MV-4-11 (cell line): ENCODE results near the gene KMO.

ENCODE experiments used
- DNase-seq: peaks from one replicate; lab custom pipeline; 2025; lab: John Stamatoyannopoulos, UW

The KMO gene

DNA sequence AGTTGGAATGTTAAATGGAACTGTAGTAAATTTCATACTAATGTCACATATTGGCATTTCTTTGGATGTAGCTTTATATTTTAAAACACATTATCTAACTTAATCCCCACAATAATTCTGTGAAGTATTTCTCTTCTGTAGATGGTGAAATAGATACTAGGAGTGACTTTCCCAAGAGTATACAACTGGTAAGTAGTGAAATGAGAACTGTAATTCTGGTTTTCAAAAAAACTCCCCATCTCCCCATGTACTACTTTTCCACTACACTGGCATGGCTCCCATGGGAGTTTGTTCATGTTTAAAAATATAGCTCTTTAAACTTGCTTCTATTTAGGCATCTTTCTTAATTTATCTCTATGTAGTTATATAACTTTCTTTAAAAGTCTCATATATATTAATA lies 97.8 kb downstream of the KMO start:
- DNase-seq, result no peak

DNA sequence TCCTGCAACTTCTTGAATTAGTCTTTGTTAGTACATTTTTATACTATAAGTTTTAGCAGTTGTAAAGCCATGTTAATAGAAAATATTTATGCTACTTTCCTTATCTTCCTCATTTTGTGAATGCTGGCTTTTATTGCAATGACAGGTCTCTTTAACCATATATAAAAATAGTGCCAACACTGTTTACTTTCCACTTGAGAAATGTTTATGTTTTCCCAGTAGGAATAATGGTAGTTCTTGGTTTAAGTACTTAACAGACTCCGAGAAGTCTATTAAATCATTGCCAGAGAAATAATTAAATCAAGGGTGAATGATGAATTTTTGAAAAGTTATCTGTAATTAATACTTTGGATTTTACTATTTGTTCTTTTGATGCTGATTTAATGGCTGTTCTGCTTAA lies 98.3 kb downstream of the KMO start:
- DNase-seq, result no peak

DNA sequence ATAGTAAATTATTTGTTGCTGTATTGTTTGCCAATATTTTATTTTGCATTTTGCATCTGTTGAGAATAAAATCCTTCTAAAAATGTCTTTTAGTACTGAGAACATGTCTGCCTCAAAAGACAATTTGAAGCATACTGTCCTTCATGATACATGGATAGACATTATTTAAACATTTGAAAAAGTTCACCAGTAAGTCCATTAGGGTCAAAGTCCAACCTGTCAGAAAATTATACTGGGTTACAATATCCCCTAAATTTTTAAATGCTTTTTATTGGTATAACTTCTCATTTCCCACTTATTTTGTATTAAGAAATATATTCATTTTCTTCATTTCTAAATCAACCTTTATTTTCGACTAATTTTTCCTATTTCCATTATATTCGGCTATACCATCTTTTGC lies 98.7 kb downstream of the KMO start:
- DNase-seq, result no peak

DNA sequence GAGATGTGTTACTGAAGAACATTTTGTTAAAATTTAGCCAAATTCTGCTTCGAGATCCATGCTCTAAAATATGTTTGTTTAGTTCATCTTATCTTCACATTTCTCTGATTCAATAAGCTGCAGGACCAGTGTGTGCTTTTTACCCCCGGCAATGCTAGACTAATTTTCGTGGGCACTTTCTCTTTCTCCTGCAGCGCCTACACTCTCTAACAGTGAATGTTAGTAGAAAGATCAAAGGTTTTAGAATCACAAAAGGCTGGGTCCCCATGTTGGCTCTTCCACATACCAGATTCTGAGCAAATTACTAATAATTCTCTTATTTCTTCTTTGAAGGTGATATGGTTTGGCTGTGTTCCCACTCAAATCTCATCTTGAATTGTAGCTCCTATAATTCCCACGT lies 99.5 kb downstream of the KMO start:
- no peak for DNase-seq

DNA sequence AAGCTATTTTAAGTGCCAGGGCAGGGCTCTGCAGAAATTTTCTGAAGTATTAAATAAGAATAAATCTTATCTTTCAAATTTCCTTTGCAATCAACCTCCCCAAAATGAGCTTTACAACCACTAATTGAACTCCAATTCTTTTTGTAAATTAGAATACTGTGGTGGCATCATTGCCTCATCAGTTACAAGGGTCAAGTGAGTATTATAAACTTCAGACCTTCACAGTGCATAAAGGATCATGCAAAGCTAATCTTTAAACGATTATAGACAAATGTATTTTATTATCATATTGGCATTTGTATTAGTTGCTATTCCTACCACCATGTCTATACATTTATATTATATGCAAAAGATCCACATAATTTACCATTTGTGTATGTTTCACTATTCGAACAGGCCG lies 100.8 kb downstream of the KMO start:
- DNase-seq, result no peak

DNA sequence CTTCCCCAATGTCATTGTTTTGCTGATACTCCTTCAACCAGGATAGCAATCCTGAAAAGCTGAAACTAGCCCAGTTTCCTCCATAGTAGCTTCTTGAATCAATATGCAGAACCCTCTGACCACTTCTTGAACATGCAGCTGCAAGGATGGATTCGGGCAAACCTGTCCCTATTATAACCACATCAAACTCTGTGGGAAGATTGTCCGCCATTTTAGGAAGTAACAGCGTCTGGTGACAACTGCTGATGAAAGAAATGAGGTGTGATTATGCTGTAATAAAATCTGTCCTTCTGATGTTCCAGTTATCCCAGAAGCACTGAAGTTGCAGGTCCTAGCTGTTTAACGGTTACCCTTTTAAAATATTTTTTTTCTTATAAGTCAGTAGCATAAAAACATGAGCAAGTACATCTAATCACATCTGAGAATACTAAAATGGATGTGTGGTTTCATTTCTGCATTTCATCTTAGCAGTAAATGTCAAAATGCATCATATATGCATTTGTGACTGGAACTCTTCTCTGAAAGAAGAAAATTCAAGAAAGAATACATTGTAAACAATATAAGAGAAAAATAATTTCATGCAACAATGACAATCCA lies 103.5 kb downstream of the KMO start:
- peak; percentile 44 for DNase-seq

DNA sequence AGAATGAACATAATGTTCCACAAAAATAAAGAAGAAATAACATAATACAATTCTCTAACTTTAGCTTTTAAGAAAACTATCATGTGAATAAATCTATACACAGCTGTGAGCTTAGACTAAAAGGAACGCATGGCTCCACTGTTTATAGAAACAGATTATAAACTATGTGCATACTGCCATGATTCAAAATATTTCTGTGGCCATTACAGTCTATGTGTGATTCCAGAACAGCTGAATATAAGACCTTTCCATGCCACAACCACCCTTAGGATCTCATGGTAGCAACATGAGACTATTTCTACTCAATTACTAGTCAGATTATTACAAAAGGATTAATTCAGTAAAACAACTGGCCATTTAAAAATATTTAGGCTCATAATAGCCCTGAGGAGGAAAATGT lies 104.1 kb downstream of the KMO start:
- no peak for DNase-seq

DNA sequence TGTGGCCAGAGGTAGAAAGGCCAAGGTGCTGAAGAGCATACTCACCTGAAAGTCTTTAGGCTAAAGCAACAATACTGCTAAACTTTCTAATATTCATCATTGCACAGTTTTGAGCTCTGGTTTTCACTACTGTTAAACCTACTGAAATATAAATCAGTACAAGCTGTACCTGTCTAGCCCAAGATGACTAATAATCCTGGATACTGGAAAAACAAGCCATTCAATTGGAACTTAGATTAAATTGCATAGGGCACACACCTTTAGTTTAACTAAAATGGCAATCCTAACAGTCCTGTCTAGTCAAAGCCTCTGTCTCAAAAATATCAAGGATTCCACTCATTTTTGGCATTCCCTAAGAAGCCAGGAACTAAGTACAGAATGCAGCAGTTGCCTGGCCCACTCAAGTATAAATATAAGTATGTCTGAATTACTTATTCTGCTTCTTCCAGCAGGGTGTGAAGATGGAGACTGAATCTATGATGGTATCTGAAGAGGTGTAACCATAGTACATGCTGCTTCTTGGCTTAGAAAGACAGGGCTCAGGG lies 104.9 kb downstream of the KMO start:
- DNase-seq, result no peak

DNA sequence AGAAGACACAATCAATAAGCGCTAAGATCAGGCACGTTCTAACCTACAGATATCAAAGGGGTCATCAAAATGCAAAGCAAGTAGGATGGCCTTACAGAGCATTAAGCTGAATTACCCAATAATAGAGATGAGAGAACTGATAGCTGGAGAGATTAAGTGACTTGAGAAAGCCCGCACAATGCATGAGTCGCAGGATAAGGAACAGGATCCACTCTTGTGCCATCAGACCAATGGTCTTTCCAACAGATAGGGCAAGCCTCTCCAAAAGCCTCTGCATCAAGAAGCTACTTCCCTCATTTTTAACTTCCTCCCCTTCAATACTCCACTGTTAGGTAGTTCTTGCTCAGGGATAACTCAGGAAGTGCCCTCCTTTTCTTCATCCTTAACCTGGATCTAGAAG lies 105.4 kb downstream of the KMO start:
- peak; percentile 74 for DNase-seq

DNA sequence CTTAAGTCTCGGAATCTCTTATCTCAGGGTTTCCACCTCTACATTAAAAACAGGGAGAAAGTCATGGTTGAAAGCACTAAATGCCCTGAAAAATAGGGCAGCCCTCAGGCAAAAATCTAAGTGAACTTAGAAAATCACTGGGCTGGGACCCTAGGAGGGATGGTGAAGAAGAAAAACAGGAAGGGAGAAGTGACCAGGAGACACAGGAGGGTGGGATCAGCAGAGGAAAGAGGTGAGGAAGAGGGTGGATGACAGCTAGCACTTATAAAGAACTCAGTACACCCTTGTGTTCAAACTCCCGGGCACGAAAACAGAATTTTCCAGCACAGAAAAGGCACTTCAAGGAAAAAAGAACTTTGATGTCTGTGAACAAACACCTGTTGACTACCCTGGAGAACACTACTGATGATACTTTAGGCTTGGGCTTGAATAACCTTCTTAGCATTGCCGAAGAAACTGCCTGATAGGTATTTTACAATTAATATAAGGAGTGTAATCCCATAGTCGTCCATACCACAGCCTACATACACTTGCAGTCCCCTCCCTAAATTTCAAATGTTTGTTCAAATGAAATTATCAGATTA lies 106.0 kb downstream of the KMO start:
- DNase-seq, result no peak

DNA sequence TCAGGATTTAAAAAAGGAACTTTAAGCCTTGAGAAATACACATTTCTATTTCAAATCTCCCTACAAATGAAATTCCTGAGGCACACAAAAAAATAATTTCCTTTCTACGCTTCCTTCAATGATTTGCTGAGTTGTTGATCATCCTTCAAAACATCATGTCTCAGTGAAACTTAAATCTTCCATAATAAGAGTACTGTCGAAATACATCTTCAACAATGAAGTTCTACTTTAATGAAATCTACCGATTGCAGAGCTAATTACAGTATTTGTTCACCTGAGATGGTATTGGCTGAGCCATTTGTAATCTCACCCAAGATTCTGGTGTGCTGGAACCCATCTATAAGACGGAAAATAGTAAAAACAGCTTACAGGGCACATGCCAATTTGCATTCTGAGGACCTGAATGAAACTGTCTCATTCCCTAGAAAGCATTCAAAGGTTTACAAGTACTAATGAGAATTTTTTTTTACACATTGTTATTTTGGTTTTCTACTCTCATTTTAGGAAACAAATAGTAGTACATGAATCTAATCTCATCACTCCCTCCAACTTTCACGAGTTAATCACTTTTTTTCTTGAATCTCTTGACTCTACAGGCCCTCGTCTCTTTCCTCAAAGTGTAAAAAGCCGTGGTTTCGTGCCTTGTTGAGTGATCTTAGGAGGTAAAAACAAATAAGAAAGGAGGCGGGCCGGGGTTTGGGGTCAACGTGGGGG lies 106.9 kb downstream of the KMO start:
- DNase-seq, result no peak

DNA sequence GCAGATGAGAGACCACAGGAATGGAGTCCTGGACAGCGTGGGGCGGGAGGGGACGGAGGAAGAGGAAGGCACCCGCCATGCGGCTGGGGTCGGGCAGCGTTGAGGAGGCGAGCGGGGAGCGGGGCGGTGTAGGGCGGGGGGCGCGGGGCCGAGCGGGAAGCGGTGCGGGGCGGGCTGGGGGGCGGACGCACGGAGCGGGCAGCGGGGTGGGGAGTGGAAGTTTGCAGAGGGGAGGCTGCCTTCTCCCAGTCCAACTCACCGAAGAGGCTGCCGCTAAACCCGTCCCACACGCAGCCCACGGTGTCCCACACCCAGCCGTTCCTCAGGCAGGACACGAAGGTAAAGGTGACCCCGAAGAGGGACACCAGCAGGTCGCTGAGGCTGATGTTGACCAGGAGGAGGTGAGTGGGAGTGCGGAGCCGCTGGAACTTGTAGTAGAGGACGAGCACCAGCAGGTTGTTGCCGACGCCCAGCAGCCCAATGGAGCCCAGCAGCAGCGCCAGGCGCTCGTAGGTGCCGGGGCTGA lies 107.5 kb downstream of the KMO start:
- DNase-seq, result peak; percentile 20

DNA sequence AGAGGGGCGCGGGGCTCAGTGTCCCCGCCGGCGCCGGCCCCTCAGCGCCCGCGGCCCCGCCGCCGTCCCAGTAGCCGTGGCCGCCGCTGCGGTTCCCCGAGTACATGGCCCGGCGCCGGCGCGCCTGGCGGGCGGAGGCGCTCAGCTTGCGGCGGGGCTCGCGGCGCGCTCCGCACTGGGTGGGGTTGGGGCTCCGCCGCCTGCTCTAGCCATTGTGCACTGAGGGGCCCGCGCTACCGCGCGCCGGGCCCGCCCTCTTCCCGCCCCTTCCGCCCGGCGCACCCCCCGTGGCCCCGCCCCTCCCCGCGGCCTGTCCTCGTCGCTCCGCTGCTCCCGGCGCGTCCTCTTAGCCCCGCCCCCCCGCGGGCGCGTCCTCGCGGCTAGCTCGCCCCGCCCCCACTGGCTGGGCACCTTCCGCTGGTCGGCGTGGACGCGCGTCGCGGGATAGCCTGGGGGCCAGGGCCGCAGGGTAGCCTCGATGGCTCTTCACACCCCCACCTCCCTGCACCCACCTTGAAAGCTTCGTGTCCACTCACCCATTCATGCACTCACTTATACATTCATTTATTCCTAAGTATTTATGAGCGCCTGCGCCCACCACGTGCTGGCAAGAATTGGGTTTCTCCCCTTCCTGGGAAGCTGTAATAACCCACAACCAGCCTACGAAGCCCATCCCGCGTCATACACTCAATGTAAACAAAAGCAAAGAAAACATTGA lies 108.1 kb downstream of the KMO start, which contains the start of the genes CHML and OPN3:
Gene CHML (minus strand): TSS at position 221 of the 718 bp plus-strand sequence. CDS start 4,603 bp downstream, outside the sequence.
Gene OPN3 (minus strand): TSS at position 221 of the 718 bp plus-strand sequence. CDS start 115 bp downstream, at position 106.
- DNase-seq, result peak; percentile 82

DNA sequence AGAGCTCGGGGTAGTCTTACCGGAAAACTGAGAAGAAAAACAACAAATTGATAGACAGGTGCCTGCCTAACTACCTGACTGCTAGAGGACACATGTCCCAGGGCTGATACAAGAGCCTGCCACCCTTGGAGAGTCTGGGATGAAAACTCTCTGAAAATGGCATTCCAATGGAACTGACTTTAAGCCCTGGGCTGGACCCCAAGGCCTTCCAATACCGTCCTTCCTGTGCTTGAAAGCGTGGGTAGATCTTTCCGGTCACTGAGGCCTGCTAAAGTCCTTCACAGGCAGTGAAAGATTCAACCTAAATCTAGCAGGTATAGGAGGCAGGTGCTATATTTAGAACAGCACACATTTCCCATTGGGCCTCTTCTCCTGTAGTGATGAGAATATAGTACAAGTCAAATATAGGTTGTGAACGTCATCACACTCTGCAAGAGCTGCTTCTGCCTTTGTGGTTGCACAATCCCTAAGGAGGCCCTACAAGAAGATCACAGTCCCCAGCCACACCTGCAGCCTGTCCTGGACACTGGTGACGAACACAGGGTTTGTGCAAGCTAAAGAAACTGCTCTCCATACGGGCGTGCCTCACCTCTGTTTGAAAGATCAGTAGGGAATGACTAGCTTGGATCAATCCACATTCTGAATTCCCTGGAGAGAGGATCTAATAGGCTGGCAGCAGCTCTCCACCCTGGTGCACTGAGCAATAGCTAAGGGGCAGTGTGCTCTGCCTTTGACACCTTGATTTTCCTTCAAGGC lies 108.9 kb downstream of the KMO start:
- peak; percentile 80 for DNase-seq

DNA sequence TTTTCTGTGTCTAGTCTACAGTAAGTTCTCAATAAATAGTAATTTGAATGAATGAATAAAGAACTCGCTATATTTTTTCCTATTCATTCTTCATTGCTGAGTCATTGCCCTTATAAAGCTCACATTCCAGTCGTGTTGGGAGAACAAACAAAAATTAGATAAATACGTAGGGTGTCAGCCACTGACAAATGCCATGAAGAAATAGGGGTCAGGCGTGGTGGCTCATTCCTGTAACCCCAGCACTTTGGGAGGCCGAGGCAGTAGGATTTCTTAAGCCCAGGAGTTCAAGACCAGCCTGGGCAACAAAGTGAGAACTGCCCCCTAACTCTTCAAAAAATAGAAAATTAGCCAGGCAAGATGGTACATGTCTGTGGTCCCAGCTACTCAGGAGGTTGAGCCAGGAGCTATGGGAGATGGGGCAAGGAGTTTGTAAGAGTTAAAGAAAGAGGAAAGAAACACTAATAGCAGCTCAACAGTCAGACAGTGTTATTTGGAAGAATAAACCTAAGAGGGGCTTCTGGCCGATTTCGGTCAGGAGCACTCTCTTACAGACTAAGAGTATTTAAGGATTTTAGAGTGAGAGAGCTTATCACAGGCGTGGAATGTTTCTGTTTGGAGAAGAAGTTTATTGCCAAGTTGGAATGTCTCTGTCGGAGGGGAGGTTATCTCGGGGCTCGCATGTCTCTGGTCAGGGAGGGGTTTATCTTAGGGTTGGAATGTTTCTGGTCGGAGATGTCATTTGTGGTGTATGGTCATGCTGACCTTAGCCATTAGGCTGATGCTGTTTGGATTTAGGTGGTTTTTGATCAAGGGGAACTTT lies 109.8 kb downstream of the KMO start:
- no peak for DNase-seq

DNA sequence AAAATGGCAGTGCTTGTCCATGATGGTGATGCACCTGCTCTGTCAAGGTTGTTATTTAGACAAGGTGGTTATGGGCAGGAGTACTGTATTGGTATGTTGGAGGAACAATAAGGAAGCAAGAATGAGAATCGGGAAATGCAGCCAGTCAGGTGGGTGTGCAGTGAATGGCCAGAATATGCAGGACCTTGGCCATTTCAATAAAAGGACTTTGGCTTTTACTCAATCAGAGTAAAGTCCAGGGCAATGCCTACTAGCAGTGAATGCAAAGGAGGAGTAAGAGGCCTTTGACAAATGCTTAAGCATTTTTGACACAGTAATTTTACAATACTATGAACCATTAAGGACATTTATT lies 110.4 kb downstream of the KMO start:
- DNase-seq, result no peak

DNA sequence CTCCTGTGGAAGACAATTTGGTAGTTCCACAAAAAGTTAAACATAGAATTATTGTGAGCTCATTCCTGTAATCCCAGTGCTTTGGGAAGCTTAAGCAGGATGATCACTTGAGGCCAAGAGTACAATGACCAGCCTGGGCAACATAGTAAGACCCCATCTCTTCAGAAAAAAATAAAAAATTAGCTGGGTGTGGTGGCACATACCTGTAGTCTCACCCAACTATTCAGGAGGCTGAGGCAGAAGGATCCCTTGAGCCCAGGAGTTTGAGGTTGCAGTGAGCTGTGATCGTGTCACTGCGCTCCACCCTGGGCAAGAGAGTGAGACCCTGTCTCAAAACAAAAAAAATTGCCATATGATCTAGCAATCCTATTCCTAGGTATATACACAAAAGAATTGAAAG lies 112.1 kb downstream of the KMO start:
- DNase-seq, result no peak

DNA sequence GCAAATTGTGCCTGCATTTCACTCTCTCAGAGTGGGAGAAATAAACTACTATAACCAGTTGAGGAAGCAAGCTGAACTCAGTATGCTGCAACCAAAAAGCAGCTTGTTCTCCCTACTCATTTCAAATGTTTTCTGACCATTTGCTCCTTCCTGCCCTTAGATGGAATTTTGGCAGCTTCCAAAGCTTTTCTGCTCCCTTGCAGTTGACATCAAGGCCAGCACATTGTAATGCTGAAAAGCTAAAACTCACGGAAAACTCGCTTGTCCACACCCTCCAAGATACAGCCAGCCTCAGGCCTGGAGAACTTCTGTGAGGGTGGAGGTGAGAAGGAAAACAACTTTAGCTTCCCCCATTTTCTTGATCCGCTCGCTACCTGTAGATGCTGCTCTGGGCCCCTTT lies 113.0 kb downstream of the KMO start:
- DNase-seq, result no peak
